Omental fat pad (tissue), 4 donors: ENCODE measurements around the gene RAB20. TPM values are rescaled to one million over a fixed set of nuclear protein-coding genes. Genes with fewer than 3 reads are reported as not detected.

ENCODE experiments used
- ATAC-seq: fragments of 150-250 bp; one replicate; pipeline ENCODE4 v1.9.1; 2016; ENCODE audit warnings: mild to moderate bottlenecking, moderate library complexity; ENCODE audit not compliant: low FRiP score
- DNase-seq: peaks from one replicate; pipeline ENCODE4 v3.0.0-alpha.2; 2019; ENCODE audit warnings: low spot score
- total RNA-seq, 4 donors: library from RNA; depleted of rRNA; stranded (reverse); fragments of >200 nt; gene quantifications; one replicate each; pipeline ENCODE4 v1.1.0, GENCODE V29; 2016
- TF ChIP-seq, protein P1 (sequence below), 3 donors: fragments of 450-650 bp; IDR thresholded peaks; one replicate each; pipeline ENCODE4 v1.5.1; 2016 to 2017; ENCODE audit warnings: antibody characterized with exemption in 3 of 3, mild to moderate bottlenecking in 3 of 3, moderate library complexity in 2 of 3

RAB20 gene
- total RNA-seq, 4 donors from 2014 or later, result 34.7 to 67.9 (median 49.4) TPM

DNA sequence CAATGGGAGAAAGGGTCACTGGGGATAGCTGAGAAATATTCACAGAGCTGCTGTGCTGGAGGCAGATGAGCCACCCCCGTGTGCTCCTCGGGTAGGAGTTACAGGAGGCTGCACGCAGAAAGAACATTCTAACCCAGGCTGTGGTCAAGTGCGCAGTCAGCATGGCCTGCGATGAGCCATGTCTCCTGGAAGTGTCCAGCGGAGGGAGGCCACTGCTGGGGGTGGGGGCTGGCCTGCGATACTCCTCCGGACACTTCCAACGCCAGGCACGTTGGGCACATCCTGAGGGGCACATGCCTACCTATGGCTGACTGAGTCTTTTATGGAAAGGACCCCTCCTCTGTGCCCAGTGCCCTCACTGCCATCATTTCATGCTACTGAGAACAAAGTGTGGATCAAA lies 55.9 kb downstream of the RAB20 start:
- ATAC-seq, result no peak
- DNase-seq, result no peak
- TF ChIP-seq, protein P1, sequence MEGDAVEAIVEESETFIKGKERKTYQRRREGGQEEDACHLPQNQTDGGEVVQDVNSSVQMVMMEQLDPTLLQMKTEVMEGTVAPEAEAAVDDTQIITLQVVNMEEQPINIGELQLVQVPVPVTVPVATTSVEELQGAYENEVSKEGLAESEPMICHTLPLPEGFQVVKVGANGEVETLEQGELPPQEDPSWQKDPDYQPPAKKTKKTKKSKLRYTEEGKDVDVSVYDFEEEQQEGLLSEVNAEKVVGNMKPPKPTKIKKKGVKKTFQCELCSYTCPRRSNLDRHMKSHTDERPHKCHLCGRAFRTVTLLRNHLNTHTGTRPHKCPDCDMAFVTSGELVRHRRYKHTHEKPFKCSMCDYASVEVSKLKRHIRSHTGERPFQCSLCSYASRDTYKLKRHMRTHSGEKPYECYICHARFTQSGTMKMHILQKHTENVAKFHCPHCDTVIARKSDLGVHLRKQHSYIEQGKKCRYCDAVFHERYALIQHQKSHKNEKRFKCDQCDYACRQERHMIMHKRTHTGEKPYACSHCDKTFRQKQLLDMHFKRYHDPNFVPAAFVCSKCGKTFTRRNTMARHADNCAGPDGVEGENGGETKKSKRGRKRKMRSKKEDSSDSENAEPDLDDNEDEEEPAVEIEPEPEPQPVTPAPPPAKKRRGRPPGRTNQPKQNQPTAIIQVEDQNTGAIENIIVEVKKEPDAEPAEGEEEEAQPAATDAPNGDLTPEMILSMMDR (IDR thresholded peaks at IDR 0.05), result no peak

DNA sequence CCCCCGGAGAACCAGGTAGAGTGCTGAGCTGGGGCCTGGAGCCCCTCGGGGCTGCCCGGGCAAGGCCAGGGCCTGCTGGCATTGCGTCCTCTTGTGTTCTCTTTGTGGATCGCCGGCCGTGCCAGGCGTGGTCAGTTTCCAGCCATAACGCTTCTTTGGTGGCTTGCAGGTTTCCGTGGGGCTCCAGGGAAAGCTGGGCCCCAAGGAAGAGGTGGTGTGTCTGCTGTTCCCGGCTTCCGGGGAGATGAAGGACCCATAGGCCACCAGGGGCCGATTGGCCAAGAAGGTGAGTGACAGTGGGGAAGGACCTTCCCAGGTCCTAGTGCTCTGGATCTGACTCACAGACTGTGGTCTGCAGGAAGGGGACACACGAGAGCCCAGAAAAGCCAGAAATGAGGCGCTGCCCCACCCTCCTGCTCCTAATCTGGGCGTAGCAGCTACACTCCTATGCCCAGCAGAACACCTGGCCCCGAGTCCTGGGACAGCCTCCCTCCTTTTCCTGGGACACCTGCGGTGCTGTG lies 57.5 kb downstream of the RAB20 start:
- DNase-seq (no peak), ATAC-seq (no peak)
- TF ChIP-seq, protein P1 (IDR thresholded peaks at IDR 0.05), result no peak

GRCh38 chr13:110503037-110503901 lies 58.3 kb downstream of the RAB20 start:
- TF ChIP-seq, protein P1 (IDR thresholded peaks at IDR 0.05), result no peak
- DNase-seq, result no peak
- ATAC-seq, result no peak

GRCh38 chr13:110501188-110501587 lies 60.3 kb downstream of the RAB20 start:
- ATAC-seq (no peak), DNase-seq (no peak)
- TF ChIP-seq, protein P1 (IDR thresholded peaks at IDR 0.05), result no peak

DNA sequence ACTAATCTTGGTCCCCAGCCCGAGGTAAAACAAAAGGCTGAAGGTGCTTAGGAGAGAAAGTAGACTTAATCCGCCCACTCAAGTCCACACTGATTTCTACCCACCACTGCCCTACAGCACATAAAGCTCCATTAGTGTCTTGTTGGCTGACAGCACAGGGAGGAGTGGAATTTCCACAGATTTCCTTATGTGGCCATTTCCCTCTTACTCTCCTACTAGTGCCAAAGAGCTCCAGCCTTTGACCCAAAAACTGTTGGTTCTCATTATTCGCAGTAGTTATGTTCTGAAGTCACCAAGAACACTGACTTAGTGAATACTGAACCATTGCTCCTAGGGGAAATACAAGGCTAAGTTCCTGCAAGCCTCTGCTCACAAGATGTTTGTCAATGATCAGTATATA lies 61.2 kb downstream of the RAB20 start:
- ATAC-seq, result no peak
- TF ChIP-seq, protein P1 (IDR thresholded peaks at IDR 0.05), result no peak

DNA sequence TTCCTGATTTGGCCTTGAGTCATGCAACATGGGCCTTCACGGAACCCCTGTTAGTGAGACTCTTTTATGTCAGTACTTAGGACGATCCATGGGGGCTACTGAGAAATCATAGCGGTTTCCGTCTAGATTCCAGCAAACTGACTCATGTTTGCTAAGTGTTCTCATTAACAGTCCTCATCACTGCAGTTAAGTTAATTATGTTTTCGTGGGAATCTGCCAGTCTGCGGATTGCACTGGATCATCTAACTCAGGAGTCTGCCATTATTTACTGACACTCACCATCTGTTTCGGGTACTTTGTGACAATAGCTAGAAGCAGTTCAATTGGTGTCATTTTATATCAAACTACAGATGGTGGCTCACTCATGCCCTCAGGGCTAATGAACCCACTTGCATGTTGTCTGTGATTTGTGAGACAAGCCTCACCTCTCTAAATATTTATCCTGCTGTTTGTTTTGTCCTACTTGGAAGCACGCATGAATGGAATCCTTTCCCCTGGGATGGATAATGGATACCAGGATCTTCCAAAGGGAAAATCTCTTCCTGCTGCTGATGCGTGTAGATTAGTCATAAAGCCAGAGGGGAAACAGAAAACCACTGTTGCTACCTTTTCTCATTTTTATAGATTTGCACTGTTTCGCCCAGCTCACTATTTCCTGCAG lies 61.8 kb downstream of the RAB20 start:
- TF ChIP-seq, protein P1 (IDR thresholded peaks at IDR 0.05), result no peak
- no peak for DNase-seq
- no peak for ATAC-seq

More for the DNA sequence above, 61.2 kb downstream of the RAB20 start:
- DNase-seq, result no peak
